Sigmoid colon (tissue), 4 donors: ENCODE results near the gene ARID5B.

Source experiments
- EP300 ChIP-seq, 4 donors: sonication (generic); formaldehyde crosslinking; IDR thresholded peaks; one replicate each; pipeline ENCODE4 v1.6.1; 2017; ENCODE audit warnings: antibody characterized with exemption in 4 of 4
- POLR2A ChIP-seq, 2 donors: fragments of 450-650 bp; IDR thresholded peaks; one replicate each; pipeline ENCODE4 v1.6.1; 2016; ENCODE audit warnings: antibody characterized with exemption in 2 of 2, mild to moderate bottlenecking in 2 of 2, moderate library complexity in 2 of 2
- TF ChIP-seq, protein P1 (sequence below), 4 experiments: fragments of 450-650 bp in 3 of 4; fragments of 200-600 bp in 1 of 4; IDR thresholded peaks; one replicate each; pipeline ENCODE4 v1.5.1; 2016 to 2019; ENCODE audit warnings: antibody characterized with exemption in 4 of 4, mild to moderate bottlenecking in 3 of 4, moderate library complexity in 2 of 4

DNA sequence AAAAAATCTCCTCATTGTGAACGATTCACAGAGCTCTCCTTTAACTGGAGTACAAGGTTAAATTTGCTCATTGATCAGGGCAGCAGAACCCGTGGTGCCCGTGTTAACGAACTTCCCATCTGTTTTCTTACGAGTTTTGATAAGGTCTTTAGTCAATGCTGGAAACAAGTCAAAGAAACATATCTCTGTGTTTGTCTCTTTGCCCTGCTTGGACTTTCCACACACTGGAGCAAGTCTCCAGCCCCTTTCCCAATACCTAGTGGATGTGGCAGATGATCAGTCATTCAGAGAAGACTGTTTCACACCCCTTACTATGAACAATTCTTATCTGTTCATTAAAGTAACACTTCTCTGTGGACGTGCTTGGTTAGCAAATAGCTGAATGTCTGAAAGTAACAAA, 121.3 kb downstream of the ARID5B start:
- TF ChIP-seq, protein P1, sequence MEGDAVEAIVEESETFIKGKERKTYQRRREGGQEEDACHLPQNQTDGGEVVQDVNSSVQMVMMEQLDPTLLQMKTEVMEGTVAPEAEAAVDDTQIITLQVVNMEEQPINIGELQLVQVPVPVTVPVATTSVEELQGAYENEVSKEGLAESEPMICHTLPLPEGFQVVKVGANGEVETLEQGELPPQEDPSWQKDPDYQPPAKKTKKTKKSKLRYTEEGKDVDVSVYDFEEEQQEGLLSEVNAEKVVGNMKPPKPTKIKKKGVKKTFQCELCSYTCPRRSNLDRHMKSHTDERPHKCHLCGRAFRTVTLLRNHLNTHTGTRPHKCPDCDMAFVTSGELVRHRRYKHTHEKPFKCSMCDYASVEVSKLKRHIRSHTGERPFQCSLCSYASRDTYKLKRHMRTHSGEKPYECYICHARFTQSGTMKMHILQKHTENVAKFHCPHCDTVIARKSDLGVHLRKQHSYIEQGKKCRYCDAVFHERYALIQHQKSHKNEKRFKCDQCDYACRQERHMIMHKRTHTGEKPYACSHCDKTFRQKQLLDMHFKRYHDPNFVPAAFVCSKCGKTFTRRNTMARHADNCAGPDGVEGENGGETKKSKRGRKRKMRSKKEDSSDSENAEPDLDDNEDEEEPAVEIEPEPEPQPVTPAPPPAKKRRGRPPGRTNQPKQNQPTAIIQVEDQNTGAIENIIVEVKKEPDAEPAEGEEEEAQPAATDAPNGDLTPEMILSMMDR (IDR thresholded peaks at IDR 0.05): no peak
- TF ChIP-seq POLR2A (IDR thresholded peaks at IDR 0.05) (no peak), EP300 (IDR thresholded peaks at IDR 0.05) (no peak)
